Heart left ventricle (tissue), 16 donors: ENCODE data around the gene GALNTL6. TPM values are rescaled to one million over a fixed set of nuclear protein-coding genes. Genes with fewer than 3 reads are reported as not detected.

ENCODE experiments used
- ATAC-seq, 4 donors: fragments of 200-7000 bp; cut with Tn5 transposase; one replicate each; pipeline ENCODE4 v1.9.1; 2020 to 2022; ENCODE audit warnings: moderate library complexity in 4 of 4, mild to moderate bottlenecking in 3 of 4, moderate number of reproducible peaks in 1 of 4
- DNase-seq, 5 donors: peaks; one replicate each; pipeline ENCODE4 v3.0.0-alpha.2; 2020
- H3K27ac ChIP-seq, 12 donors: fragments of 200-600 bp; sonication (generic) in 4 of 12; one replicate each; pipeline versions ENCODE4 v1.5.0 to v1.8.0; 2016 to 2022; ENCODE audit warnings: mild to moderate bottlenecking in 2 of 12
- H3K27me3 ChIP-seq, 9 donors: fragments of 200-600 bp; sonication (generic) in 2 of 9; one replicate each; pipeline versions ENCODE4 v1.5.1 to v1.8.0; 2016 to 2022; ENCODE audit warnings: mild to moderate bottlenecking in 3 of 9
- H3K36me3 ChIP-seq, 9 donors: fragments of 200-600 bp; sonication (generic) in 2 of 9; one replicate each; pipeline versions ENCODE4 v1.5.0 to v1.8.0; 2018 to 2022; ENCODE audit warnings: mild to moderate bottlenecking in 2 of 9
- H3K4me1 ChIP-seq, 12 donors: fragments of 200-600 bp; sonication (generic) in 4 of 12; one replicate each; pipeline versions ENCODE4 v1.5.0 to v1.8.0; 2016 to 2022; ENCODE audit warnings: mild to moderate bottlenecking in 3 of 12
- H3K4me3 ChIP-seq, 12 donors: fragments of 200-600 bp; sonication (generic) in 4 of 12; one replicate each; pipeline versions ENCODE4 v1.5.0 to v1.8.0; 2017 to 2022; ENCODE audit warnings: mild to moderate bottlenecking in 9 of 12, moderate library complexity in 4 of 12
- H3K9me3 ChIP-seq, 12 donors: fragments of 200-600 bp; sonication (generic) in 4 of 12; one replicate each; pipeline versions ENCODE4 v1.5.0 to v1.8.0; 2016 to 2022; ENCODE audit warnings: mild to moderate bottlenecking in 1 of 12
- POLR2A ChIP-seq, 2 donors: fragments of 450-650 bp; IDR thresholded peaks; one replicate each; pipeline ENCODE4 v1.6.1; 2017; ENCODE audit warnings: antibody characterized with exemption in 2 of 2, mild to moderate bottlenecking in 2 of 2, moderate library complexity in 2 of 2
- WGBS, 4 donors: extraction: QIAGEN DNeasy Blood & Tissue Kit in 2 of 4; methylation state at CpG; one replicate each; pipeline versions ENCODE4 v1.1.5 to v1.1.7; 2013 to 2018; 5-methylcytosine and 5-hydroxymethylcytosine counted together
- intact Hi-C, 10 donors: fragments of 100-400 bp; cut with DNase I; formaldehyde crosslinking; loops; one replicate each; pipeline versions ENCODE4 v1.11.1 to v1.14.2; 2022
- polyA plus RNA-seq, 2 donors: library from polyadenylated mRNA; stranded (reverse); fragments of 200-250 nt; gene quantifications; one replicate each; pipeline ENCODE4 v1.2.3, GENCODE V29; 2013
- total RNA-seq, 9 donors: library from RNA; depleted of rRNA in 2 of 9; stranded (reverse); fragments of >200 nt in 2 of 9; fragmentation: NEBNext Ultra II Directional in 3 of 9; extraction: Animal tissue kit (Norgen Biotek cat#: 25700) in 3 of 9; gene quantifications; one replicate each; pipeline versions ENCODE4 v1.1.0 to v1.2.4, GENCODE V29; 2016 to 2023
- TF ChIP-seq, protein P1 (sequence below), 12 donors: fragments of 200-600 bp; sonication (generic) in 4 of 12; IDR thresholded peaks; one replicate each; pipeline versions ENCODE4 v1.5.0 to v1.8.0; 2018 to 2022; ENCODE audit warnings: antibody characterized with exemption in 12 of 12, mild to moderate bottlenecking in 5 of 12
- donor health status: ischemic (EF 13 %, LVEDD 7.1; RV severe dilation, severe dysfunction).
- donor health status: healthy with polysubstance abuse.
- donor health status: DM: no; HTN: yes; CAD: no.
- donor health status: DM: no; HTN: no; CAD: no.
- donor health status: ischemic (EF 25% LVEDD 6.9; RV normal size, moderate dysfunction).
- donor health status: ischemic (EF 25% LVEDD 5.7; RV mildly dilated, moderate dysfunction).
- donor health status: healthy.
- donor health status: DM: yes; HTN: yes; CAD: no.
- donor health status: ischemic (EF 35%, LVEDD 5.7; RV mildly dilated, moderate dysfunction).
- donor health status: nonischemic (EF 11% LVEDD 7.7; RV severe dilation, severe dysfunction).
- donor health status: DM: yes; HTN: yes; CAD: no.
- donor health status: PGD.
- donor health status: ischemic (EF 29% LVEDD 5.4; RV normal size, mild dysfunction).
- donor health status: nonischemic (EF 23%, LVEDD 6.1; RV moderate dilation, normal function).

Gene GALNTL6
- total and polyA plus RNA-seq, 11 donors: 0.33 to 0.52 TPM; not detected in 9

GRCh38 chr4:172777729-172778431 lies 964.7 kb downstream of the GALNTL6 start:
- TF ChIP-seq POLR2A (IDR thresholded peaks at IDR 0.05): no peak
- TF ChIP-seq, protein P1, sequence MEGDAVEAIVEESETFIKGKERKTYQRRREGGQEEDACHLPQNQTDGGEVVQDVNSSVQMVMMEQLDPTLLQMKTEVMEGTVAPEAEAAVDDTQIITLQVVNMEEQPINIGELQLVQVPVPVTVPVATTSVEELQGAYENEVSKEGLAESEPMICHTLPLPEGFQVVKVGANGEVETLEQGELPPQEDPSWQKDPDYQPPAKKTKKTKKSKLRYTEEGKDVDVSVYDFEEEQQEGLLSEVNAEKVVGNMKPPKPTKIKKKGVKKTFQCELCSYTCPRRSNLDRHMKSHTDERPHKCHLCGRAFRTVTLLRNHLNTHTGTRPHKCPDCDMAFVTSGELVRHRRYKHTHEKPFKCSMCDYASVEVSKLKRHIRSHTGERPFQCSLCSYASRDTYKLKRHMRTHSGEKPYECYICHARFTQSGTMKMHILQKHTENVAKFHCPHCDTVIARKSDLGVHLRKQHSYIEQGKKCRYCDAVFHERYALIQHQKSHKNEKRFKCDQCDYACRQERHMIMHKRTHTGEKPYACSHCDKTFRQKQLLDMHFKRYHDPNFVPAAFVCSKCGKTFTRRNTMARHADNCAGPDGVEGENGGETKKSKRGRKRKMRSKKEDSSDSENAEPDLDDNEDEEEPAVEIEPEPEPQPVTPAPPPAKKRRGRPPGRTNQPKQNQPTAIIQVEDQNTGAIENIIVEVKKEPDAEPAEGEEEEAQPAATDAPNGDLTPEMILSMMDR (IDR thresholded peaks at IDR 0.05): no peak
- H3K4me1 ChIP-seq: no peaks in the 10 kb centered on the region
- DNase-seq (no peak), ATAC-seq (no peak)
- no peak overlapping the region for H3K4me3 ChIP-seq
- no peaks in the 10 kb centered on the region for H3K36me3 ChIP-seq
- WGBS, 4 donors: 63 to 71% (median 69%) methylated on average over 3 of the region's 3 CpGs
- no peaks in the 10 kb centered on the region for H3K27me3 ChIP-seq
- intact Hi-C loops: no loop called here
- no peak overlapping the region for H3K27ac ChIP-seq
- no peaks in the 10 kb centered on the region for H3K9me3 ChIP-seq

- no peaks in the 10 kb centered on the region for H3K36me3 ChIP-seq
- H3K4me1 ChIP-seq: no peaks in the 10 kb centered on the region
- DNase-seq (no peak), ATAC-seq (no peak)
- H3K9me3 ChIP-seq: no peaks in the 10 kb centered on the region
- H3K4me3 ChIP-seq: no peak overlapping the region
- no peak for TF ChIP-seq POLR2A (IDR thresholded peaks at IDR 0.05)
- TF ChIP-seq, protein P1 (IDR thresholded peaks at IDR 0.05): no peak
- intact Hi-C loops: no loop called here
- 55 to 69% (median 66%) methylated on average over 6 of the region's 6 CpGs for WGBS, 4 donors
- H3K27ac ChIP-seq: no peak overlapping the region
- no peaks in the 10 kb centered on the region for H3K27me3 ChIP-seq
These were observed 965.4 kb downstream of the GALNTL6 start for GRCh38 chr4:172778583-172778982.

GRCh38 chr4:172780566-172781081 lies 967.4 kb downstream of the GALNTL6 start:
- TF ChIP-seq, protein P1 (IDR thresholded peaks at IDR 0.05): no peak
- no peak for TF ChIP-seq POLR2A (IDR thresholded peaks at IDR 0.05)
- ATAC-seq (no peak), DNase-seq (no peak)
- no peak overlapping the region for H3K27ac ChIP-seq
- no peaks in the 10 kb centered on the region for H3K36me3 ChIP-seq
- no peak overlapping the region for H3K4me3 ChIP-seq
- 49 to 71% (median 56%) methylated on average over 2 to 3 of the region's 3 CpGs for WGBS, 4 donors
- no peaks in the 10 kb centered on the region for H3K9me3 ChIP-seq
- H3K4me1 ChIP-seq: peaks cover 0 to under 1% (median 0%) of the 10 kb centered on the region in 12 donors
- no peaks in the 10 kb centered on the region for H3K27me3 ChIP-seq
- intact Hi-C loops: no loop called here

- H3K27me3 ChIP-seq: no peaks in the 10 kb centered on the region
- H3K9me3 ChIP-seq: no peaks in the 10 kb centered on the region
- H3K4me1 ChIP-seq: peaks cover 0 to 15% (median 0%) of the 10 kb centered on the region in 12 donors
- H3K27ac ChIP-seq: no peak overlapping the region
- intact Hi-C loops: no loop called here
- DNase-seq (no peak), ATAC-seq (no peak)
- no peak for TF ChIP-seq POLR2A (IDR thresholded peaks at IDR 0.05)
- TF ChIP-seq, protein P1 (IDR thresholded peaks at IDR 0.05): no peak
- no peak overlapping the region for H3K4me3 ChIP-seq
- no peaks in the 10 kb centered on the region for H3K36me3 ChIP-seq
- 75 to 88% (median 86%) methylated on average over 1 of the region's 1 CpG for WGBS, 4 donors
These were observed 972.4 kb downstream of the GALNTL6 start for GRCh38 chr4:172785613-172786012.
